GM10248 (cell line): ENCODE measurements around the gene TRIP6.
A peak's percentile ranks its signal among the peaks of the same experiment; 100 is the strongest.

Experiments
- CTCF ChIA-PET: fragments of 300-600 bp; sonication (Branson Sonifier 250); formaldehyde crosslinking; extraction: SDS; loops from one replicate; lab custom pipeline; 2021; ENCODE audit warnings: antibody characterized with exemption; lab: Yijun Ruan, JAX
- POLR2A ChIA-PET: fragments of 350-650 bp; sonication (Branson Sonifier 250); formaldehyde crosslinking; extraction: SDS; loops from one replicate; lab custom pipeline; 2020; ENCODE audit warnings: antibody characterized with exemption; lab: Yijun Ruan, JAX
- DNase-seq: peaks from one replicate; pipeline ENCODE4 v3.0.0; 2012; ENCODE audit errors: extremely low spot score
- CTCF ChIP-seq: IDR thresholded peaks from 2 replicates; pipeline ENCODE4 v1.5.1; 2012; ENCODE audit warnings: mild to moderate bottlenecking, low read depth; ENCODE audit errors: extremely low read depth, missing control alignments, control extremely low read depth

The TRIP6 gene

GRCh38 chr7:100895956-100896731, 29.0 kb downstream of the TRIP6 start:
- DNase-seq = no peak
- POLR2A ChIA-PET = no interaction called here
- no peak for TF ChIP-seq CTCF
- CTCF ChIA-PET = interaction anchor here (0.9 to 3.5 kb wide), 6 partner anchors 9 to 296 kb away, joined by 3 to 16 read pairs (median 5); partner anchors contain the start of gene TRIM56

- POLR2A ChIA-PET = interaction anchor here (0.5 kb wide), 1 partner anchor 836 kb away, joined by 6 read pairs; no protein-coding TSS in a partner anchor
- TF ChIP-seq CTCF = peak; percentile 79
- CTCF ChIA-PET = interaction anchor here (2.3 kb wide), 1 partner anchor 296 kb away, joined by 6 read pairs; no protein-coding TSS in a partner anchor
- peak; percentile 74 for DNase-seq
These were observed 29.8 kb downstream of the TRIP6 start for GRCh38 chr7:100896732-100897608.

GRCh38 chr7:100897772-100898454, 30.7 kb downstream of the TRIP6 start:
- POLR2A ChIA-PET = no interaction called here
- DNase-seq = no peak
- CTCF ChIA-PET = interaction anchor here (0.6 to 2.7 kb wide), 9 partner anchors 13 to 295 kb away, joined by 3 to 14 read pairs (median 3); no protein-coding TSS in a partner anchor
- no peak for TF ChIP-seq CTCF

DNA sequence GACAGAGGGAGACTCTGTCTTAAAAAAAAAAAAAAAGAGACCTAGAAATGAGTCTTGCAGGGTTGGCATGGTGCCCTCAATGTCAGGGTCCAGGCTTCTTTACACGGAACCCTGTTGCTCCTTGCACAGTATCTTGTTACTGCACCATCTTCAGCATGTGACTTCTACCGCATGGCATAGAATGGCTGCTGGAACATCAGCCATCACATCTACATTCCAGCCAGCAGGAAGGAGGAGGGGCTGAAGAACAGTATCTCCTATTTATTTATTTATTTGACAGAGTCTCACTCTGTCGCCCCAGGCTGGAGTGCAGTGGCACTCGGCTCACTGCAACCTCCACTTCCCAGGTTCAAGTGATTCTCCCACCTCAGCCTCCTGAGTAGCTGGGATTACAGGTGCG, 32.2 kb downstream of the TRIP6 start:
- POLR2A ChIA-PET = no interaction called here

GRCh38 chr7:100900978-100901377, 33.8 kb downstream of the TRIP6 start:
- no peak for DNase-seq
- no peak for TF ChIP-seq CTCF
- CTCF ChIA-PET = interaction anchor here (1.1 to 3.7 kb wide), 3 partner anchors 57 to 292 kb away, joined by 3 to 11 read pairs (median 5); no protein-coding TSS in a partner anchor
- POLR2A ChIA-PET = interaction anchor here (0.7 kb wide), 1 partner anchor 145 kb away, joined by 4 read pairs; no protein-coding TSS in a partner anchor

More for the DNA sequence above, 32.2 kb downstream of the TRIP6 start:
- no peak for DNase-seq
- TF ChIP-seq CTCF = no peak
- CTCF ChIA-PET = interaction anchor here (1.1 to 2.7 kb wide), 4 partner anchors 178 to 383 kb away, joined by 3 to 10 read pairs (median 6); no protein-coding TSS in a partner anchor

DNA sequence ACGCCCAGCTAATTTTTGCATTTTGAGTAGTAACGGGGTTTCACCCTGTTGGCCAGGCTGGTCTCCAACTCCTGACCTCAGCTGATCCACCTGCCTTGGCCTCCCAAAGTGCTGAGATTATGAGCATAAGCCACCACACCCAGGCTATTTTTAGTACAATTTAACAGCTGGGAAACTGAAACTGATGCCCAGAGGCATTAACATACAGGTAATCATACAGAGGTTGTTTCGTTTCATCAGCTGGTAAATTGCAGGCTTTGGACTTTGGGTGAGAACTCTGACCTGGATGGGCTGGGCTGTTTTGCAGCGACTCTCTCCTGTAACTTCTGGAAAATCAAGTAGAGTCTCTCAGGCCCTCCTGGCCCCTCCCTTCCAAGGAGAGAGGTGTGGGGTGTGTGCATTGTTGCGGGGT, 34.7 kb downstream of the TRIP6 start:
- POLR2A ChIA-PET = interaction anchor here (0.7 to 1.0 kb wide), 2 partner anchors 180 to 224 kb away, joined by 3 read pairs; no protein-coding TSS in a partner anchor
- no peak for DNase-seq
- TF ChIP-seq CTCF = no peak
- CTCF ChIA-PET = interaction anchor here (1.1 to 3.7 kb wide), 3 partner anchors 56 to 291 kb away, joined by 3 to 11 read pairs (median 5); no protein-coding TSS in a partner anchor
